GM12873 (cell line): Measurements from ENCODE around the gene TTC1.

ENCODE experiments used
- TF ChIP-seq, protein P1 (sequence below): IDR thresholded peaks from 2 replicates; pipeline ENCODE4 v1.5.1; 2012; ENCODE audit warnings: low read depth, mild to moderate bottlenecking, moderate library complexity, low read length, control low read depth; ENCODE audit not compliant: insufficient read depth; ENCODE audit errors: missing control alignments

The TTC1 gene

DNA sequence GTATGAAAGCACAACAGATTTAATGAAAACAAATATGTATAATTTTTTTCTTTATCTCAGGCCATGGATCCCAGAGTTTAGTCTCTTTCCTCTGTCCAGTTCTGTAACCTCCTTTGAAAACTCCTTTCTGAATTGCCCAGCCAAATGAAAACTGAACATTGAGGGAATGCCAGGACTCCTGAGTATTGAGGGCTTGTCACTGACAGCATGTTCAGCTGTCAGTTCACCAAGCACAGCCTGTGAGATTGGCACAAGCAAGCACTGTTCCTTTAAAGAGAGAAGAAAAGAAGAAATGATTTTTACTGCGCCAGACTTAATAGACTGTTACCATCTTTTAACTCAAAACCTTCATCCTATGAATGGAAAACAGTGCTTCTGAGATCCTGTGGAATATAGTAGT, 27.3 kb downstream of the TTC1 start:
- TF ChIP-seq, protein P1, sequence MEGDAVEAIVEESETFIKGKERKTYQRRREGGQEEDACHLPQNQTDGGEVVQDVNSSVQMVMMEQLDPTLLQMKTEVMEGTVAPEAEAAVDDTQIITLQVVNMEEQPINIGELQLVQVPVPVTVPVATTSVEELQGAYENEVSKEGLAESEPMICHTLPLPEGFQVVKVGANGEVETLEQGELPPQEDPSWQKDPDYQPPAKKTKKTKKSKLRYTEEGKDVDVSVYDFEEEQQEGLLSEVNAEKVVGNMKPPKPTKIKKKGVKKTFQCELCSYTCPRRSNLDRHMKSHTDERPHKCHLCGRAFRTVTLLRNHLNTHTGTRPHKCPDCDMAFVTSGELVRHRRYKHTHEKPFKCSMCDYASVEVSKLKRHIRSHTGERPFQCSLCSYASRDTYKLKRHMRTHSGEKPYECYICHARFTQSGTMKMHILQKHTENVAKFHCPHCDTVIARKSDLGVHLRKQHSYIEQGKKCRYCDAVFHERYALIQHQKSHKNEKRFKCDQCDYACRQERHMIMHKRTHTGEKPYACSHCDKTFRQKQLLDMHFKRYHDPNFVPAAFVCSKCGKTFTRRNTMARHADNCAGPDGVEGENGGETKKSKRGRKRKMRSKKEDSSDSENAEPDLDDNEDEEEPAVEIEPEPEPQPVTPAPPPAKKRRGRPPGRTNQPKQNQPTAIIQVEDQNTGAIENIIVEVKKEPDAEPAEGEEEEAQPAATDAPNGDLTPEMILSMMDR, result no peak

- TF ChIP-seq, protein P1, result no peak
Measured at GRCh38 chr5:160036884-160037283, 27.9 kb downstream of the TTC1 start.

DNA sequence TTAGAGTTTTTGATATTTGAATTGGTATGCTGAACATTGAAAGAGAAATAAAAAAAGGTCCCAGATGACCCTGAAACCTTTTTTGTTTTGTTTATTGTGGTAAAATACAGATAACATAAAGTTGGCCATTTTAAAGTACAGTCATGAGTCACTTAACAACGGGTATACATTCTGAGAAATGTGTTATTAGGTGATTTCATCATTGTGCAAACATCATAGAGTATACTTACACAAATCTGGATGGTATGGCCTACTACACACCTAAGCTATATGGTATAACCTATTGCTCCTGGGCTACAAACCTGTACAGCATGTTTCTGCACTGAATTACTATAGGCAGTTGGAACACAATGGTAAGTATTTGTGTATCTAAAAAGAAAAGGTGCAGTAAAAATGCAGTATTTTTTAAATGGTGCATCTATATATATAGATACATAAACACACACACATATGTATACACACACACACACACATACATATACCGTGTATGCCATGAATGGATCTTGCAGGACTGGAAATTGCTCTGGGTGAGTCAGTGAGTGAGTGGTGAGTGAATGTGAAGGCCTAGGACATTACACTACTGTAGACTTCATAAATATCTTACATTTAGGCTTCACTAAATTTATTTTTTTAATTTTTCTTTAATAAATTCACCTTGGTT, 31.0 kb downstream of the TTC1 start:
- TF ChIP-seq, protein P1, result no peak

DNA sequence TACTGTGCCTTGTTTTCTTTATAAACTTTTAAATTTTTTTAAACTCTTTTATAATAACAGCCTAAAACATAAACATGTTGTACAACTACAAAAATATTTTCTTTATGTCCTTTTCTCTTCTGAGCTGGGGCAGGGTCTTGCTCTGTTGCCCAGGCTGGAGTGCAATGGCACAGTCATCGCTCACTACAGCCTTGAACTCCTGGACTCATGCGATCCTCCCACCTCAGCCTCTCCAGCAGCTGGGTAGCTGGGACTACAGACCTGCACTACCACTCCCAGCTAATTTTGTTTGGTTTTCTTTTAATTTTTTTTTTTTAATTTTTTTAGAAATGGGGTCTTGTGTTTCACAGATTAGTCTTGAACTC, 31.5 kb downstream of the TTC1 start:
- TF ChIP-seq, protein P1, result no peak

GRCh38 chr5:160042671-160043070, 33.7 kb downstream of the TTC1 start:
- TF ChIP-seq, protein P1, result no peak

- TF ChIP-seq, protein P1, result no peak
Measured at GRCh38 chr5:160044391-160044804, 35.5 kb downstream of the TTC1 start.

DNA sequence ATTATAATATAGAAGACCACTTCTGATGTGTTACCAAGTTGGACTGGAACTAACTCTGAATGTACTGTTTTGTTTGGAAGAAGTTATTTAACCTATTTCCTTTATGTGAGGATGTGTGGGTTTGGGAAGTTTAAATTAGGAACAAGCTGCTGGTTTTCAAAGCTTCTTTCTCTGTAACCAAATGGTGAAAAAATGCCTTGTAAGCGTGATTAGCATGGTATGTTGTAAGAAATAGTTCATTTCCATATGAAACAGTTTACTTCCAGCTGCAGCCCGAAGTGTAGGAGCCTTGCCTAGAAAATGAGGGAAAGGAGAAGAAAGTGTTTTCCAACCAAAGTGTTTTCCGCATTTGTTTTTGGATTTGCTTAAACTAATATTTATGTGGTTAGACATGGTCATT, 36.0 kb downstream of the TTC1 start:
- TF ChIP-seq, protein P1, result no peak
